22Rv1 (cell line): ENCODE data around the gene MTURN.

Experiments
- H3K27ac ChIP-seq: fragments of 450-650 bp; 2 replicates; pipeline ENCODE4 v1.5.1; 2017
- ZFX ChIP-seq: fragments of 450-650 bp; IDR thresholded peaks from 2 replicates; pipeline ENCODE4 v1.6.1; 2017; ENCODE audit warnings: antibody characterized with exemption, borderline replicate concordance
- TF ChIP-seq, protein P1 (sequence below): fragments of 450-650 bp; IDR thresholded peaks from 2 replicates; pipeline ENCODE4 v1.5.1; 2017; ENCODE audit warnings: mild to moderate bottlenecking

Gene MTURN

DNA sequence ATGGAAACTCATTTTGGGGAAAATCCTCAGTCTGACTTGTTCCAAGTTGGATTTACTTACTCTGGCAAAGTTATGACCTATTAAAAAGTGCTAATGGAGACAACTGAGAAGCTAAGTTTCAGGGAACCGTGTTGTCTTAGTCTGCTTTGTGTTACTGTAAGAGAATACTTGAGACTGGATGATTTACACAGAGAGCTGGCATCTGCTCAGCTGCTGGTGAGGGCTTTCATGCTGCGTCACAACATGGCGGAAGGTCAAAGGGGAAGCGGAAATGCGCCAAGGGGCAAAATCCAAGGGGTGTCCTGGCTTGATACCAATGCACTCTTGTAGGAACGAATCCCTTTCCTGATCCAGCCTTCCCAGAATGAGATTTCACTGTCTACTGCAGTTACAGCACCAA is 46.4 kb downstream of the MTURN start:
- no peak for TF ChIP-seq ZFX
- TF ChIP-seq, protein P1, sequence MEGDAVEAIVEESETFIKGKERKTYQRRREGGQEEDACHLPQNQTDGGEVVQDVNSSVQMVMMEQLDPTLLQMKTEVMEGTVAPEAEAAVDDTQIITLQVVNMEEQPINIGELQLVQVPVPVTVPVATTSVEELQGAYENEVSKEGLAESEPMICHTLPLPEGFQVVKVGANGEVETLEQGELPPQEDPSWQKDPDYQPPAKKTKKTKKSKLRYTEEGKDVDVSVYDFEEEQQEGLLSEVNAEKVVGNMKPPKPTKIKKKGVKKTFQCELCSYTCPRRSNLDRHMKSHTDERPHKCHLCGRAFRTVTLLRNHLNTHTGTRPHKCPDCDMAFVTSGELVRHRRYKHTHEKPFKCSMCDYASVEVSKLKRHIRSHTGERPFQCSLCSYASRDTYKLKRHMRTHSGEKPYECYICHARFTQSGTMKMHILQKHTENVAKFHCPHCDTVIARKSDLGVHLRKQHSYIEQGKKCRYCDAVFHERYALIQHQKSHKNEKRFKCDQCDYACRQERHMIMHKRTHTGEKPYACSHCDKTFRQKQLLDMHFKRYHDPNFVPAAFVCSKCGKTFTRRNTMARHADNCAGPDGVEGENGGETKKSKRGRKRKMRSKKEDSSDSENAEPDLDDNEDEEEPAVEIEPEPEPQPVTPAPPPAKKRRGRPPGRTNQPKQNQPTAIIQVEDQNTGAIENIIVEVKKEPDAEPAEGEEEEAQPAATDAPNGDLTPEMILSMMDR = no peak
- H3K27ac ChIP-seq = no peak overlapping the region

DNA sequence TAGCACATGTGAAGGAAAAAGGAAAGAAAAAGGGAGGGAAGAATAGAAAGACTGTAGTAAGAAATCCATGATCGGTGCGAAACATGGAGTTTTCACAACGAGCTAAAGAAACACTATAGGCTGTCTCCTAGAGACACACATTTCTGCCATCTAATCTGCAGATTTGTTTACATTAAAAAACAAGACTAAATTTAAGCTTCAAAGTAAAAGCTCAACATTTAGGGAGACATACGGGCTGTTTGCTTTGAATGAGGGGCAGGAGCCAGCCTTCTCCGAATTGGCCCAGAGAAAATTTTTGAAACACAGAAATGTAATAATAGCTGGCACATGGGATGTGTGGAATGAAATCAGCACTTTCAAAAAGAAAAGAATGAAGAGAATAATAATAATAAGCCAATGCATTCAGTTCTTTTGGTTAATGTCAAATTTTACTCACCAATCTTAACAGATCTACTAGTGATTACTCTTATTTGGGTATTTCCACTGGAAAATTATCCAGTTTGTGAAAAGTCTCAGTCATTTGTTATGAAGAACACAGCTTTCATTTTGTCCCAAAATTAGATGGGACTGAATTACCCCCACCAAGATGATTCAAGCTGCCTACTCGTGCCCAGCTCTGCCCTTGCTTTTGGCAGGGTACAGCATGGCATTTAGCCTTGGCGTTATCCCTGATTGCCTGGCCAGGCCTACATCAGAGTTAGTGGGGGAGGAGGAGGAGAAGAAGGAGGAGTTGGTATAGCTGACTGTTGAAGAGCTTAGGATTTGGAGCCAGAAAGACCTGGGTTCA is 47.1 kb downstream of the MTURN start:
- no peak for TF ChIP-seq ZFX
- TF ChIP-seq, protein P1 = no peak
- H3K27ac ChIP-seq = no peak overlapping the region

GRCh38 chr7:30182814-30183213 is 48.0 kb downstream of the MTURN start:
- TF ChIP-seq ZFX = no peak
- TF ChIP-seq, protein P1 = no peak
- H3K27ac ChIP-seq = no peak overlapping the region

GRCh38 chr7:30183749-30184369 is 49.1 kb downstream of the MTURN start:
- TF ChIP-seq ZFX = no peak
- TF ChIP-seq, protein P1 = no peak
- H3K27ac ChIP-seq = no peak overlapping the region

DNA sequence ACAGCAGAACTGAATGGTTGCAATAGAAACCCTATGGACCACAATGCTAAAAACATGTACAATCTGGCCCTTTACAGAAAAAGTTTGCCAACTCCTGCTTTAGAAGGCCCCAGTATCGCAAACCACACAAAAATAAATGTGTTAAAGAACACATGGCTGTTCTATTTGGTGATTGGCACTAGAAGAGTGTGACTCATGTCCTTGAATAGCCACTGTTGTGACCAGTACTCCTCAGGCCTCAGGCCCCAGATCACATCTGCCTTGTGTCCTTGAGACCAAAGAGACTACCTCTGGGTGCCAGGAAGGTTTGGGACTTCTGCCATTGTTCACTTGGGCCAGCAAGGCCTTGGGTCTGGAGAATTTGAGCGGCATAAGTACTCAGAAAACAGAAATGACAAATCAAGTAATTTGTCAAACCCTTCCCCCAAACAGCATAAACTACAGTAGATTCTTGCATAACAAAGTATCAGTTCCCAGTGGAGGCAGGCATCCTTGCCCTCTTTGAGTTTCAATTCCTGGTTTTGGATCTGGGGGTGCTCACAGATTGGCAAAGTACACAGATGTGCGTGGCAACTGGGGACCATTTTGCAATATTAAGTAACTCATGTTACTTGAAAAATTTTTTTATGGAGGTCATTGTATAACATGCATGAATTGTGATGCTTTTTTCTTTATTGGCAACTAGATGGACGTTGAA is 50.2 kb downstream of the MTURN start:
- TF ChIP-seq, protein P1 = no peak
- no peak for TF ChIP-seq ZFX
- H3K27ac ChIP-seq = no peak overlapping the region

DNA sequence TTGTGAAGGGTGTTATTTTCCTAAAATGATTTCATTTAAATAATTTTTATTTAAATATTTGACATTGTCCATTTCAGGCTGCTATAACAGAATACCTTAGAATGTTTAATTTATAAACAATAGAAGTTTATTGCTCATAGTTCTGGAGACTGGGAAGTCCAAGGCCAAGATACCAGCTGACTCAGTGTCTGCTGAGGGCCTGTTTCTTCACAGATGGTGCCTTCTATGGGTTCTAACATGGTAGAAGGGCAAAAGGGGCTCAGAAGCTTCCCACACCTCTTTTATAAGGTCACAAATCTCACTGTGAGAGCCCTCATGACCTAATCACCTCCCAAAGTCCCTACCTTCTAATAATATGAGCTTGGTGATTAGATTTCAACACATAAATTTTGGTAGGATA is 50.7 kb downstream of the MTURN start:
- no peak overlapping the region for H3K27ac ChIP-seq
- TF ChIP-seq, protein P1 = no peak
- no peak for TF ChIP-seq ZFX

- TF ChIP-seq, protein P1 = no peak
- no peak for TF ChIP-seq ZFX
- no peak overlapping the region for H3K27ac ChIP-seq
Observed at GRCh38 chr7:30186725-30187124, 51.9 kb downstream of the MTURN start.
